ENCODE data around the gene TEAD2. TPM values are rescaled to one million over a fixed set of nuclear protein-coding genes. Genes with fewer than 3 reads are reported as not detected.

Gene TEAD2
- total and polyA plus RNA-seq, 12 donors: 5.4 to 42.8 (median 27.4) TPM

DNA sequence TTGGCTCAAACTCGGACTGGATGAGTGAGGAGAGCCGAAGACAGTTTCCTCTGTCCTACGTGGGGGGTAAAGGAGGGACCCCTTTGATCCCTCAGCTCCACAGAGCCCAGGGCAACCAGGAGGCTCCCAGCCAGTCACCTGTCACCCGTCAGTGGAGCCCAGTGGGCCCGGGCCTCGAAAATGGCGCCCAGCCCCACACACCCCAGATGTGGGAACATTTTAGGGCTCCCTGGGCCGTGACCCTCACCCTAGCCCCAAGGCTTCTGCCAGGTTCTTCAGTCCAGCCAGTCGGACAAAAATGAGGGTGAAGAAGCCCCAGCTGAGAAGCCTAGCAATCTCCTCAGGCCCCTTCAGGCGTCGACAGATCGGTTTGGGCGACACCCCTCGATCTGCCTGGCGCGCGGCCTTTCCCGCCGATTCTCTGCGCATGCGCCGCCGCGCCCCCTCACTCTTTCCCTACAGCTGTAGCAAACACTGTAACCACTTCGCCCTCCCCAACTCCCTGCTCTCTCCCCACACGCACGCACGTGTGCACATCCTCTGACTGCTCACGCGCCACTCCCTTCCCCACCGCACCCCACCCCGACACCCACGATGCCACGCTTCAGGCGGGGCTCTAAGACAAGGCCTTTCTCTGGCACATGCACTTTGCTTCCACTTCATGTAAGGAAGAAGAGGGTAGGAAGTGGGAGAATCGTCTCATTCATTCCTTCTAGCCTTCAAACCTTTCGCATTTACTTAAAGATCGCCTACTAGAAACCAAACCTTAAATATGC is 37.2 kb downstream of the TEAD2 start, which contains the start of gene SLC6A16:
SLC6A16 (minus strand) TSS at position 391 of the 776 bp plus-strand sequence. CDS start 13,844 bp downstream, outside the sequence.
- WGBS, 4 donors: 91 to 94% (median 92%) methylated on average over 29 to 38 of the region's 38 CpGs
- peak in 1 of 7 donors; percentile 10 for DNase-seq

DNA sequence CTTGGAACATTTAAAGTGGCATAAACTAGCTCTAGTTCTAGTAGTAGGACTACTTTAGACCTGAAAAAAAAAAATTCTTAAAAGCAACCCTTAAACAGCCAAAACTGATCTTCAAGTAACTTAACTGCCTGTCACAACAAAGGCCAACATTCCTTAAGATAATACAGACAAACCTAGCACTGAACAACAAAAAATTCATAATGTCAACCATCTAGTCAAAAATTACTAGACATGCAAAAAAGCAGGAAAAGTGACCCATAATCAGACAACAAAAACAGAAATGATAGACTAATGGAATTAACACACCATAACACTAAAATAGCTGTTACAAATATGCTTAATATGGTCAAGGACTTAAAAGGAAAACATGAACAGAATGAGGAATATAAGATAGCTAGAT is 43.9 kb downstream of the TEAD2 start:
- no peak overlapping the region for H3K4me3 ChIP-seq
- intact Hi-C loops (cut with DNase I): no loop called here

More for the DNA sequence above, 37.2 kb downstream of the TEAD2 start, which contains the start of gene SLC6A16:
- Histone ChIP-seq H3K36me3 (replicated peaks in 1 of 2) (no peaks in the 10 kb centered on the region), H3K27ac (no peak within 1 kb of the TSS), H3K4me1 (replicated peaks in 1 of 2) (no peaks in the 10 kb centered on the region), H3K9me3 (replicated peaks in 1 of 3) (no peaks in the 10 kb centered on the region), H3K27me3 (no peaks in the 10 kb centered on the region), H3K4me3 (no peak within 1 kb of the TSS)
- intact Hi-C loops (cut with DNase I): no loop called here
- TF ChIP-seq POLR2A (IDR thresholded peaks at IDR 0.05): no peak
- TF ChIP-seq, protein P1, sequence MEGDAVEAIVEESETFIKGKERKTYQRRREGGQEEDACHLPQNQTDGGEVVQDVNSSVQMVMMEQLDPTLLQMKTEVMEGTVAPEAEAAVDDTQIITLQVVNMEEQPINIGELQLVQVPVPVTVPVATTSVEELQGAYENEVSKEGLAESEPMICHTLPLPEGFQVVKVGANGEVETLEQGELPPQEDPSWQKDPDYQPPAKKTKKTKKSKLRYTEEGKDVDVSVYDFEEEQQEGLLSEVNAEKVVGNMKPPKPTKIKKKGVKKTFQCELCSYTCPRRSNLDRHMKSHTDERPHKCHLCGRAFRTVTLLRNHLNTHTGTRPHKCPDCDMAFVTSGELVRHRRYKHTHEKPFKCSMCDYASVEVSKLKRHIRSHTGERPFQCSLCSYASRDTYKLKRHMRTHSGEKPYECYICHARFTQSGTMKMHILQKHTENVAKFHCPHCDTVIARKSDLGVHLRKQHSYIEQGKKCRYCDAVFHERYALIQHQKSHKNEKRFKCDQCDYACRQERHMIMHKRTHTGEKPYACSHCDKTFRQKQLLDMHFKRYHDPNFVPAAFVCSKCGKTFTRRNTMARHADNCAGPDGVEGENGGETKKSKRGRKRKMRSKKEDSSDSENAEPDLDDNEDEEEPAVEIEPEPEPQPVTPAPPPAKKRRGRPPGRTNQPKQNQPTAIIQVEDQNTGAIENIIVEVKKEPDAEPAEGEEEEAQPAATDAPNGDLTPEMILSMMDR (IDR thresholded peaks at IDR 0.05): no peak

DNA sequence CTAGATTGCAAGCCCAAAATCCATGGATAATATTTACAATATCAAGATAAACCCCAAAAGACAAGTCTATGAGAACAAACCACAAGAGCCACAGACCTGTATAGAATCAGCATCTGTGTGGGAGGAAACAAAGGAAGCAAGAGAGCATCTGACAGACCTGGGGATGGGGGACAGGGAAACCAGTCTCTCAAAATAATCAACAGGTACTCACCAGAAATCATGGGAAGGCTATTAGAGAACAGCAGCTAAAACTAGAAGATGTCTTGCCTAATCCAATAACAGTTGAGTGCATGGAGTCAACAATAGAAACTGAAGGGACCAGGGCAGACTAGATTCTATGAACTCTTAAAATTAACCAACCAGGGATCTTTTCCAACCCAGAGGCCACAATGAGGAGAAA is 45.9 kb downstream of the TEAD2 start:
- no peaks in the 10 kb centered on the region for H3K36me3 ChIP-seq (replicated peaks in 1 of 2)
- no peak overlapping the region for H3K4me3 ChIP-seq
- intact Hi-C loops (cut with DNase I): no loop called here
- no peaks in the 10 kb centered on the region for H3K27me3 ChIP-seq
- no peak for DNase-seq
- no peaks in the 10 kb centered on the region for H3K9me3 ChIP-seq (replicated peaks in 1 of 3)
- H3K4me1 ChIP-seq (replicated peaks in 1 of 2): no peaks in the 10 kb centered on the region
- H3K27ac ChIP-seq: no peak overlapping the region
- no peak for TF ChIP-seq POLR2A (IDR thresholded peaks at IDR 0.05)
- TF ChIP-seq, protein P1 (IDR thresholded peaks at IDR 0.05): no peak

More for the DNA sequence above, 43.9 kb downstream of the TEAD2 start:
- no peak for DNase-seq
- H3K27me3 ChIP-seq: no peaks in the 10 kb centered on the region
- no peaks in the 10 kb centered on the region for H3K9me3 ChIP-seq (replicated peaks in 1 of 3)
- H3K36me3 ChIP-seq (replicated peaks in 1 of 2): no peaks in the 10 kb centered on the region
- TF ChIP-seq POLR2A (IDR thresholded peaks at IDR 0.05): no peak
- TF ChIP-seq, protein P1 (IDR thresholded peaks at IDR 0.05): no peak
- no peaks in the 10 kb centered on the region for H3K4me1 ChIP-seq (replicated peaks in 1 of 2)
- H3K27ac ChIP-seq: no peak overlapping the region

DNA sequence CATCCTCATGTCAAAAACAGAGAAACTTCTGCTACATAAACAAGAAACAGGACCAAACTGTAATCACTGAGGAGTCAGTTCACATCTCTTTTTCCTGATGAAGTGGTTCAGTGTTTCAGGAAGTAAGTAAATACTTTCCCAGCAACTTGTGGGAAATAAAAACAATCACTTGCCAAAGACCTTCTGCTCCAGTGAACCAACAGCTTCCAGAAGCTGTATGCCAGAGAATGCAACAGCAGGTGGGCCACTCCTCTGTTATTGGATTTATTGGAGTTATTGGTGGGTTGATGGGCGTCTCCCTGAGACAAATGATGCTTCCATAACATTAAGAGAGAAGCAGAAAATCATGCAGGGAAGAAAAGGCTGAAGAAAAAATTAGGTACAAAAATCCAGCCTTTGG is 47.1 kb downstream of the TEAD2 start:
- Histone ChIP-seq H3K27ac (no peak overlapping the region), H3K4me1 (replicated peaks in 1 of 2) (no peaks in the 10 kb centered on the region), H3K9me3 (replicated peaks in 1 of 3) (no peaks in the 10 kb centered on the region), H3K27me3 (no peaks in the 10 kb centered on the region), H3K36me3 (replicated peaks in 1 of 2) (no peaks in the 10 kb centered on the region), H3K4me3 (no peak overlapping the region)
- 50 to 83% (median 74%) methylated on average over 1 of the region's 1 CpG for WGBS, 4 donors
- intact Hi-C loops (cut with DNase I): no loop called here
- no peak for DNase-seq
- TF ChIP-seq, protein P1 (IDR thresholded peaks at IDR 0.05): no peak
- no peak for TF ChIP-seq POLR2A (IDR thresholded peaks at IDR 0.05)

All from adrenal gland (tissue), 12 donors.